Measurements from ENCODE around the gene FER. TPM values are rescaled to one million over a fixed set of nuclear protein-coding genes. Genes with fewer than 3 reads are reported as not detected.

Gene FER
- total and polyA plus RNA-seq, 2 of the 13 experiments (the other 11 are each of a cell fraction or from before 2014, with no cell fraction given) = 7.9 to 29.0 TPM

DNA sequence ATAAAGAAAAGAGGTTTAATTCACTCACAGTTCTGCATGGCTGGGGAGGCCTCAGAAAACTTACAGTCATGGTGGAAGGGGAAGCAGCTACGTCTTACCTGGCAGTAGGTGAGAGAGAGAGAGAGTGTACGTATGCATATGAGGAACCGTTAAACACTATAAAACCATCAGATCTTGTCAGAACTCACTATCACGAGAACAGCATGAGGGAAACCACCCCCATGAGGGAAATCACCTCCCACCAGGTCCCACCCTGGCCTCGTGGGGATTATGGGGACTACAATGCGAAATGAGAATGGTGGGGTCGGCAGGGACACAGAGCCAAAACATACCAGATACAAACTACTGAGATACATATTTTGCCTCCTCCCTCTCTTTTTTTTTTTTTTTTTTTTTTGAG is 10.8 kb upstream of the FER start (continued):
- TF ChIP-seq ZNF407 (CRISPR knock-in tag; IDR thresholded peaks at IDR 0.05; ENCODE audit: not compliant biosample characterization) (no peak), PBX3 (CRISPR knock-in tag; IDR thresholded peaks at IDR 0.05; ENCODE audit: borderline replicate concordance) (no peak), MXD4 (CRISPR knock-in tag; IDR thresholded peaks at IDR 0.05) (no peak), FOXK1 (CRISPR knock-in tag; IDR thresholded peaks at IDR 0.05; ENCODE audit: borderline replicate concordance, low read depth) (no peak), ZNF382 (CRISPR knock-in tag; IDR thresholded peaks at IDR 0.05; ENCODE audit: borderline replicate concordance) (no peak), SATB2 (CRISPR knock-in tag; IDR thresholded peaks at IDR 0.05) (no peak), ZNF773 (CRISPR knock-in tag; IDR thresholded peaks at IDR 0.05; ENCODE audit: borderline replicate concordance) (no peak), HDAC1 (CRISPR knock-in tag; IDR thresholded peaks at IDR 0.05) (no peak), HNRNPH1 (optimal IDR thresholded peaks at IDR 0.05; ENCODE audit: low read depth, low read length) (no peak), DNMT1 (CRISPR knock-in tag; IDR thresholded peaks at IDR 0.05) (no peak), ZBTB20 (CRISPR knock-in tag; IDR thresholded peaks at IDR 0.05; ENCODE audit: borderline replicate concordance, low read depth) (no peak)
- TF ChIP-seq, protein P1, sequence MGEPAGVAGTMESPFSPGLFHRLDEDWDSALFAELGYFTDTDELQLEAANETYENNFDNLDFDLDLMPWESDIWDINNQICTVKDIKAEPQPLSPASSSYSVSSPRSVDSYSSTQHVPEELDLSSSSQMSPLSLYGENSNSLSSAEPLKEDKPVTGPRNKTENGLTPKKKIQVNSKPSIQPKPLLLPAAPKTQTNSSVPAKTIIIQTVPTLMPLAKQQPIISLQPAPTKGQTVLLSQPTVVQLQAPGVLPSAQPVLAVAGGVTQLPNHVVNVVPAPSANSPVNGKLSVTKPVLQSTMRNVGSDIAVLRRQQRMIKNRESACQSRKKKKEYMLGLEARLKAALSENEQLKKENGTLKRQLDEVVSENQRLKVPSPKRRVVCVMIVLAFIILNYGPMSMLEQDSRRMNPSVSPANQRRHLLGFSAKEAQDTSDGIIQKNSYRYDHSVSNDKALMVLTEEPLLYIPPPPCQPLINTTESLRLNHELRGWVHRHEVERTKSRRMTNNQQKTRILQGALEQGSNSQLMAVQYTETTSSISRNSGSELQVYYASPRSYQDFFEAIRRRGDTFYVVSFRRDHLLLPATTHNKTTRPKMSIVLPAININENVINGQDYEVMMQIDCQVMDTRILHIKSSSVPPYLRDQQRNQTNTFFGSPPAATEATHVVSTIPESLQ (CRISPR knock-in tag; conservative IDR thresholded peaks at IDR 0.05) = no peak

All from HepG2 (cell line).